ENCODE measurements around the gene HSPA1L. TPM values are rescaled to one million over a fixed set of nuclear protein-coding genes. Genes with fewer than 3 reads are reported as not detected.
"Not testable (repeated sequence)": the region's sequence is repeated elsewhere in the genome, so short reads cannot be mapped to it uniquely, and the experiment has no call there.

Gene HSPA1L
- total RNA-seq, 1 experiment from 2014 or later, result 1.1 TPM

DNA sequence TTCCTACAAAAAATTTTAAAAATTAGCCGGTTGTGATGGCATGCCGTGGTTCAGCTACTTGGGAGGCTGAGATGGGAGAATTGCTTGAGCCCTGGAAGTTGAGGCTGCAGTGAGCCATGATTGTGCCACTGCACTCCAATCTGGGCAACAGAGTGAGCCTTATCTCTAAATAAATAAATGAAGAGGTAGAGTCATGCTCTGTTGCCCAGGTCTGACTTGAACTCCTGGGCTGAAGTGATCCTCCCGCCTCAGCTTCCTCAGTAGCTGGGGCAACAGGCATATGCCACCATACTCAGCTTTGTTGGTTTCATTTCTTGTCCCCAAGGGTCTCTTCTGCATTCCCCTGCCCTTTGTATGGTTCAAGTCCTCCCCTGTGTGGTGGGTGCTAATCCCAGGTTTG lies 29.4 kb upstream of the HSPA1L start:
- Histone ChIP-seq H3K27me3 (replicated peaks; ENCODE audit: insufficient read depth, low read depth, low read length, poor library complexity) (no peaks in the 10 kb centered on the region), H3K27ac (ENCODE audit: low read depth, low read length, poor library complexity, severe bottlenecking) (no peak overlapping the region), H3K36me3 (ENCODE audit: insufficient read depth, low read length, poor library complexity, severe bottlenecking) (peaks cover 17% of the 10 kb centered on the region), H3K9me3 (ENCODE audit: low read depth, low read length, poor library complexity, severe bottlenecking) (no peaks in the 10 kb centered on the region), H3K4me1 (ENCODE audit: insufficient read depth, low read length, poor library complexity, severe bottlenecking) (no peaks in the 10 kb centered on the region), H3K4me3 (ENCODE audit: low read depth, low read length, poor library complexity, severe bottlenecking) (no peak overlapping the region)
- ChIA-PET POLR2A (ENCODE audit: low non-redundant PET) (no interaction called here), CTCF (no interaction called here)
- TF ChIP-seq EZH2 (IDR thresholded peaks at IDR 0.05; ENCODE audit: borderline replicate concordance, low read depth, low read length, poor library complexity, severe bottlenecking), result no peak
- TF ChIP-seq, protein P1, sequence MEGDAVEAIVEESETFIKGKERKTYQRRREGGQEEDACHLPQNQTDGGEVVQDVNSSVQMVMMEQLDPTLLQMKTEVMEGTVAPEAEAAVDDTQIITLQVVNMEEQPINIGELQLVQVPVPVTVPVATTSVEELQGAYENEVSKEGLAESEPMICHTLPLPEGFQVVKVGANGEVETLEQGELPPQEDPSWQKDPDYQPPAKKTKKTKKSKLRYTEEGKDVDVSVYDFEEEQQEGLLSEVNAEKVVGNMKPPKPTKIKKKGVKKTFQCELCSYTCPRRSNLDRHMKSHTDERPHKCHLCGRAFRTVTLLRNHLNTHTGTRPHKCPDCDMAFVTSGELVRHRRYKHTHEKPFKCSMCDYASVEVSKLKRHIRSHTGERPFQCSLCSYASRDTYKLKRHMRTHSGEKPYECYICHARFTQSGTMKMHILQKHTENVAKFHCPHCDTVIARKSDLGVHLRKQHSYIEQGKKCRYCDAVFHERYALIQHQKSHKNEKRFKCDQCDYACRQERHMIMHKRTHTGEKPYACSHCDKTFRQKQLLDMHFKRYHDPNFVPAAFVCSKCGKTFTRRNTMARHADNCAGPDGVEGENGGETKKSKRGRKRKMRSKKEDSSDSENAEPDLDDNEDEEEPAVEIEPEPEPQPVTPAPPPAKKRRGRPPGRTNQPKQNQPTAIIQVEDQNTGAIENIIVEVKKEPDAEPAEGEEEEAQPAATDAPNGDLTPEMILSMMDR (conservative IDR thresholded peaks at IDR 0.05; ENCODE audit: low read depth, low read length), result no peak
- no peak for DNase-seq (ENCODE audit: low spot score)
- intact Hi-C loops (cut with micrococcal nuclease; ENCODE audit: unreplicated experiment), result no loop called here
- BruUV-seq (replicated peaks), result no TSS peak

DNA sequence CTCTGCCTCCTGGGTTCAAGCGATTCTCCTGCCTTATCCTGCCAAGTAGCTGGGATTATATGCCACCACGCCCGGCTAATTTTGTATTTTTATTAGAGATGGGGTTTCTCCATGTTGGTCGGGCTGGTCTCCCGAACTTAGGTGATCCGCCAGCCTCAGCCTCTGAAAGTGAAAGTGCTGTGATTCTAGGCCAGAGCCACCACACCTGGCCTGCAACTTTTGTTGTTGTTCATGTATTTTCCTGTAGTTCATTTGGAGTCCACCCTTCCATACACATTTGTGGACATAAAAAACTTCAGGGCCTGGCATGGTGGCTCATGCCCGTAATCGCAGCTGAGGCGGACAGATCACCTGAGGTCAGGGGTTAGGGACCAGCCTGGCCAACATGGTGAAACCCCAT lies 27.0 kb upstream of the HSPA1L start:
- POLR2A ChIA-PET (ENCODE audit: low non-redundant PET), result no interaction called here

DNA sequence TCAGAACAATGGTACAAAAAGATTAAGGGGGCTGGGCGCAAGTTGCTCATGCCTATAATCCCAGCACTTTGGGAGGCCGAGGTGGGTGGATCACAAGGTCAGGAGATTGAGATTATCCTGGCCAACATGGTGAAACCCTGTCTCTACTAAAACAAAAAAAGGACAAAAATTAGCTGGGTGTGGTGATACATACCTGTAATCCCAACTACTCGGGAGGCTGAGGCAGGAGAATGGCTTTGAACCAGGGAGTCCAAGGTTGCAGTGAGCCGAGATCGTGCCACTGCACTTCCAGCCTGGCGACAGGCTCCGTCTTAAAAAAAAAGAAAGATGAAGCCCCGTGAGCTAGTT lies 24.7 kb upstream of the HSPA1L start:
- intact Hi-C loops (cut with micrococcal nuclease; ENCODE audit: unreplicated experiment); H3K27ac ChIP-seq (ENCODE audit: low read depth, low read length, poor library complexity, severe bottlenecking); H3K9me3 ChIP-seq (ENCODE audit: low read depth, low read length, poor library complexity, severe bottlenecking); BruUV-seq (replicated peaks); H3K4me3 ChIP-seq (ENCODE audit: low read depth, low read length, poor library complexity, severe bottlenecking); DNase-seq (ENCODE audit: low spot score); CTCF ChIA-PET; H3K27me3 ChIP-seq (replicated peaks; ENCODE audit: insufficient read depth, low read depth, low read length, poor library complexity): not testable (repeated sequence)
- H3K36me3 ChIP-seq (ENCODE audit: insufficient read depth, low read length, poor library complexity, severe bottlenecking), result peaks cover 54% of the 10 kb centered on the region
- peaks cover 12% of the 10 kb centered on the region for H3K4me1 ChIP-seq (ENCODE audit: insufficient read depth, low read length, poor library complexity, severe bottlenecking)
- POLR2A ChIA-PET (ENCODE audit: low non-redundant PET), result interaction anchor here (0.6 kb wide), 2 partner anchors 33 to 136 kb away, joined by 3 to 4 read pairs; partner anchors contain the start of gene LSM2

More for the DNA sequence above, 27.0 kb upstream of the HSPA1L start:
- Histone ChIP-seq H3K36me3 (ENCODE audit: insufficient read depth, low read length, poor library complexity, severe bottlenecking) (peaks cover 41% of the 10 kb centered on the region), H3K4me3 (ENCODE audit: low read depth, low read length, poor library complexity, severe bottlenecking) (no peak overlapping the region), H3K27me3 (replicated peaks; ENCODE audit: insufficient read depth, low read depth, low read length, poor library complexity) (no peaks in the 10 kb centered on the region), H3K9me3 (ENCODE audit: low read depth, low read length, poor library complexity, severe bottlenecking) (no peaks in the 10 kb centered on the region), H3K27ac (ENCODE audit: low read depth, low read length, poor library complexity, severe bottlenecking) (no peak overlapping the region), H3K4me1 (ENCODE audit: insufficient read depth, low read length, poor library complexity, severe bottlenecking) (peaks cover 12% of the 10 kb centered on the region)
- intact Hi-C loops (cut with micrococcal nuclease; ENCODE audit: unreplicated experiment), result no loop called here
- no peak for DNase-seq (ENCODE audit: low spot score)
- no TSS peak for BruUV-seq (replicated peaks)
- TF ChIP-seq, protein P1 (conservative IDR thresholded peaks at IDR 0.05; ENCODE audit: low read depth, low read length), result no peak
- no peak for TF ChIP-seq EZH2 (IDR thresholded peaks at IDR 0.05; ENCODE audit: borderline replicate concordance, low read depth, low read length, poor library complexity, severe bottlenecking)
- CTCF ChIA-PET, result interaction anchor here (0.7 kb wide), 1 partner anchor 64 kb away, joined by 3 read pairs; no protein-coding TSS in a partner anchor

DNA sequence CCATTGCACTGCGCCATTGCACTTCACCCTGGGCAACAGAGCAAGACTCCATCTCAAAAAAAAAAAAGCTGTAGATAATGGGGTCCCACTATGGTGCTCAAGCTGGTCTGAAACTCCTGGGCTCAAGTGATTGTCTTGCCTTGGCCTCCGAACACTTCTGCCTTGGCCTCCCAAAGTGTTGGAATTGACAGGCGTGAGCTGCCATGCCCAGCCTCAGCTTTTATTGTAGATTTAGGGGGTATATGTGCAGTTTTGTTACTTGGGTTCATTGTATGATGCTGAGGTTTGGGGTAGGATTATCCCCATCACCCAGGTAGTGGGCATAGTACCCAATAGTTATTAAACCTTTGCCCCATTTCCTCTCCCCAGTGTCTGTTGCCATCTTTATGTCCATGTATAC lies 23.9 kb upstream of the HSPA1L start:
- DNase-seq (ENCODE audit: low spot score), result no peak
- POLR2A ChIA-PET (ENCODE audit: low non-redundant PET), result no interaction called here
- no peak overlapping the region for H3K27ac ChIP-seq (ENCODE audit: low read depth, low read length, poor library complexity, severe bottlenecking)
- no peaks in the 10 kb centered on the region for H3K9me3 ChIP-seq (ENCODE audit: low read depth, low read length, poor library complexity, severe bottlenecking)
- H3K36me3 ChIP-seq (ENCODE audit: insufficient read depth, low read length, poor library complexity, severe bottlenecking), result peaks cover 54% of the 10 kb centered on the region
- no peak for TF ChIP-seq EZH2 (IDR thresholded peaks at IDR 0.05; ENCODE audit: borderline replicate concordance, low read depth, low read length, poor library complexity, severe bottlenecking)
- TF ChIP-seq, protein P1 (conservative IDR thresholded peaks at IDR 0.05; ENCODE audit: low read depth, low read length), result no peak
- intact Hi-C loops (cut with micrococcal nuclease; ENCODE audit: unreplicated experiment), result no loop called here
- H3K27me3 ChIP-seq (replicated peaks; ENCODE audit: insufficient read depth, low read depth, low read length, poor library complexity), result no peaks in the 10 kb centered on the region
- peaks cover 16% of the 10 kb centered on the region for H3K4me1 ChIP-seq (ENCODE audit: insufficient read depth, low read length, poor library complexity, severe bottlenecking)
- no TSS peak for BruUV-seq (replicated peaks)
- peak overlapping the region; percentile 74 for H3K4me3 ChIP-seq (ENCODE audit: low read depth, low read length, poor library complexity, severe bottlenecking)
- CTCF ChIA-PET, result no interaction called here

DNA sequence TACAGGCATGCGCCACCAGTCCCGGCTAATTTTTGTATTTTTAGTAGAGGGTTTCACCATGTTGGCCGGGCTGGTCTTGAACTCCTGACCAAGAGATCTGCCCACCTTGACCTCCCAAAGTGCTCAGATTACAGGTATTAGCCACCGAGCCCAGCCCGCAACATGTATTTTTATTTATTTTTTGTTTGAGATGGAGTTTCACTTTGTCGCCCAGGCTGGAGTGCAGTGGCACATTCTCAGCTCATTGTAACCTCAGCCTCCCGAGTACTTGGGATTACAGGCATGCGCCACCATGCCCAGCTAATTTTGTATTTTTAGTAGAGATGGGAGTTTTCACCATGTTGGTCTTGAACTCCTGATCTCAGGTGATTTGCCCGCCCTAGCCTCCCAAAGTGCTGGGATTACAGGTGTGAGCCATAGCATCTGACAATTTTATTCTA lies 23.1 kb upstream of the HSPA1L start:
- H3K27me3 ChIP-seq (replicated peaks; ENCODE audit: insufficient read depth, low read depth, low read length, poor library complexity); H3K27ac ChIP-seq (ENCODE audit: low read depth, low read length, poor library complexity, severe bottlenecking); DNase-seq (ENCODE audit: low spot score); H3K9me3 ChIP-seq (ENCODE audit: low read depth, low read length, poor library complexity, severe bottlenecking); intact Hi-C loops (cut with micrococcal nuclease; ENCODE audit: unreplicated experiment); BruUV-seq (replicated peaks); POLR2A ChIA-PET (ENCODE audit: low non-redundant PET); CTCF ChIA-PET: not testable (repeated sequence)
- peak overlapping the region; percentile 74 for H3K4me3 ChIP-seq (ENCODE audit: low read depth, low read length, poor library complexity, severe bottlenecking)
- peaks cover 17% of the 10 kb centered on the region for H3K4me1 ChIP-seq (ENCODE audit: insufficient read depth, low read length, poor library complexity, severe bottlenecking)
- H3K36me3 ChIP-seq (ENCODE audit: insufficient read depth, low read length, poor library complexity, severe bottlenecking), result peaks cover 54% of the 10 kb centered on the region
